ENCODE measurements around the gene COL6A1.

DNA sequence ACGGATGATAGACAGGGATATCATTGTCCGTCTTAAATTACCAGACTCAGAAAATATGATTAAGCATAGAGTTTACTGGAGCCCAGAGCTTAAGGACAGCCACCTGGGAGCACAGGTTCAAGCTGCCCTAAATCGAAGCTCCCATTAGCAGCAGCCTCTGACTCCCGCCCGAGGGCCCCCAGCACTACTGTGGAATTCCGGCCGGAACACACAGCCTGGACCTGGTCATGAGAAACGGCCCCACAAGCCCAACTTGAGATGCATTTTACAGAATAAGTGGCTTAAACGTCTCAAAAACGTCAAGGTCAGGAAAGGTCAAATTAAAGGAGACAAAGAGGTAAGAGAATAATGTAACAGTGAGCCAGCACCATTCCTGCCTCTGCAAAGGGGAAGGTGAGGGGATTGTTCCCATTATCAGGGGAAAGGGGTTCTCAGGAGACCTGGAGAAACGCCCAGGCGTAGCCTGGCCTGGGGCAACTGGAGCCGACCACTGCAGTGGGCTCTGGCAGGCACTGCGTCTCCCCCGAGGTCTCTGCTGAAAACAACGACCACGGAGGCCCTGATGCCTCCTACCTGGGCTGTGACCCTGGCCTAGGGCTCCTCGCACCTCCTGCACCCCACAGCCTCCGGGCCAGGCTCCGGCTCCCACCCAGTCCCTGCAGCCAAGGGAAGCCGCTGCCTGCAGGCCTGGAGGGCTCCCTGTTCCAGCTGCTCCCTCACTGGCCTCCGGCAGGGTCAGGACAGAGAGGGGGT is 11.5 kb upstream of the COL6A1 start:
- TF ChIP-seq ZNF557 (CRISPR knock-in tag; IDR thresholded peaks at IDR 0.05), result no peak
- TF ChIP-seq, protein P1, sequence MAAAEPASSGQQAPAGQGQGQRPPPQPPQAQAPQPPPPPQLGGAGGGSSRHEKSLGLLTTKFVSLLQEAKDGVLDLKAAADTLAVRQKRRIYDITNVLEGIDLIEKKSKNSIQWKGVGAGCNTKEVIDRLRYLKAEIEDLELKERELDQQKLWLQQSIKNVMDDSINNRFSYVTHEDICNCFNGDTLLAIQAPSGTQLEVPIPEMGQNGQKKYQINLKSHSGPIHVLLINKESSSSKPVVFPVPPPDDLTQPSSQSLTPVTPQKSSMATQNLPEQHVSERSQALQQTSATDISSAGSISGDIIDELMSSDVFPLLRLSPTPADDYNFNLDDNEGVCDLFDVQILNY (CRISPR knock-in tag; conservative IDR thresholded peaks at IDR 0.05), result no peak
- TF ChIP-seq, protein P2, sequence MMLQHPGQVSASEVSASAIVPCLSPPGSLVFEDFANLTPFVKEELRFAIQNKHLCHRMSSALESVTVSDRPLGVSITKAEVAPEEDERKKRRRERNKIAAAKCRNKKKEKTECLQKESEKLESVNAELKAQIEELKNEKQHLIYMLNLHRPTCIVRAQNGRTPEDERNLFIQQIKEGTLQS (CRISPR knock-in tag; IDR thresholded peaks at IDR 0.05), result no peak
- no peak for TF ChIP-seq EP300 (IDR thresholded peaks at IDR 0.05; ENCODE audit: low read depth in 2 of 2, low read length in 2 of 2)
- TF ChIP-seq EP300 (CRISPR knock-in tag; IDR thresholded peaks at IDR 0.05; ENCODE audit: borderline replicate concordance), result no peak
- no peak for TF ChIP-seq ZSCAN29 (CRISPR knock-in tag; conservative IDR thresholded peaks at IDR 0.05)
- TF ChIP-seq ZSCAN31 (CRISPR knock-in tag; IDR thresholded peaks at IDR 0.05; ENCODE audit: low read depth), result no peak
- TF ChIP-seq ZNF263 (CRISPR knock-in tag; IDR thresholded peaks at IDR 0.05), result no peak
- TF ChIP-seq MYC (CRISPR knock-in tag; IDR thresholded peaks at IDR 0.05; ENCODE audit: borderline replicate concordance), result no peak
- TF ChIP-seq FOXA1 (IDR thresholded peaks at IDR 0.05), result no peak
- TF ChIP-seq FOXA1 (CRISPR knock-in tag; IDR thresholded peaks at IDR 0.05), result no peak
- TF ChIP-seq, protein P3, sequence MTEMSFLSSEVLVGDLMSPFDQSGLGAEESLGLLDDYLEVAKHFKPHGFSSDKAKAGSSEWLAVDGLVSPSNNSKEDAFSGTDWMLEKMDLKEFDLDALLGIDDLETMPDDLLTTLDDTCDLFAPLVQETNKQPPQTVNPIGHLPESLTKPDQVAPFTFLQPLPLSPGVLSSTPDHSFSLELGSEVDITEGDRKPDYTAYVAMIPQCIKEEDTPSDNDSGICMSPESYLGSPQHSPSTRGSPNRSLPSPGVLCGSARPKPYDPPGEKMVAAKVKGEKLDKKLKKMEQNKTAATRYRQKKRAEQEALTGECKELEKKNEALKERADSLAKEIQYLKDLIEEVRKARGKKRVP (CRISPR knock-in tag; IDR thresholded peaks at IDR 0.05), result no peak
- TF ChIP-seq, protein P4, sequence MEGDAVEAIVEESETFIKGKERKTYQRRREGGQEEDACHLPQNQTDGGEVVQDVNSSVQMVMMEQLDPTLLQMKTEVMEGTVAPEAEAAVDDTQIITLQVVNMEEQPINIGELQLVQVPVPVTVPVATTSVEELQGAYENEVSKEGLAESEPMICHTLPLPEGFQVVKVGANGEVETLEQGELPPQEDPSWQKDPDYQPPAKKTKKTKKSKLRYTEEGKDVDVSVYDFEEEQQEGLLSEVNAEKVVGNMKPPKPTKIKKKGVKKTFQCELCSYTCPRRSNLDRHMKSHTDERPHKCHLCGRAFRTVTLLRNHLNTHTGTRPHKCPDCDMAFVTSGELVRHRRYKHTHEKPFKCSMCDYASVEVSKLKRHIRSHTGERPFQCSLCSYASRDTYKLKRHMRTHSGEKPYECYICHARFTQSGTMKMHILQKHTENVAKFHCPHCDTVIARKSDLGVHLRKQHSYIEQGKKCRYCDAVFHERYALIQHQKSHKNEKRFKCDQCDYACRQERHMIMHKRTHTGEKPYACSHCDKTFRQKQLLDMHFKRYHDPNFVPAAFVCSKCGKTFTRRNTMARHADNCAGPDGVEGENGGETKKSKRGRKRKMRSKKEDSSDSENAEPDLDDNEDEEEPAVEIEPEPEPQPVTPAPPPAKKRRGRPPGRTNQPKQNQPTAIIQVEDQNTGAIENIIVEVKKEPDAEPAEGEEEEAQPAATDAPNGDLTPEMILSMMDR (CRISPR knock-in tag; IDR thresholded peaks at IDR 0.05), result no peak

Data from HepG2 (cell line).